Measurements from ENCODE around the gene MRPS17.

DNA sequence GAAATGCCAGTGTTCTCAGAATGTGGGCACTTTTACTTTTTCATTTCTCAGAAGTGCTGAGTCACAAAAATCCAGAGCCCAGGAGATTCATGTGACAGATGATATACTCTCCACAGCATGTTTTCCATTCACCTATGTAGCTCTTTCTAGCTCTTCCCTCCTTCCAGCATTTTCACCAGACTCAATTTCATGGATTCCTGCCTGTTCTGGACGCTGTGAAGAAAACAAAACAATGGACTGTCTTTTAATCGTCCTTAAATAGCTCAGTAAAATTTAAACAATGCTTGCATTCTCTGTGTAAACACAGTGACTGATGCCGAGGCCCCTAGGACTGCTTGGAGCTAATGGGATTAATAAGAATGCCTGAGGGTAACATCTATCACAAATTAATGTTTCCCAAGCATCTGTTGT lies 38.9 kb upstream of the MRPS17 start:
- TF ChIP-seq HDAC2 (IDR thresholded peaks at IDR 0.05) (no peak), SP1 (IDR thresholded peaks at IDR 0.05; ENCODE audit: low read depth, low read length) (no peak), MTA2 (IDR thresholded peaks at IDR 0.05; ENCODE audit: low read depth) (no peak), DPF2 (IDR thresholded peaks at IDR 0.05) (no peak)
